B cell (primary cell): ENCODE data around the gene POLR3K.

Experiments
- EZH2 ChIP-seq: IDR thresholded peaks from 2 replicates; pipeline ENCODE4 v1.6.1; 2012; ENCODE audit warnings: borderline replicate concordance, low read depth, mild to moderate bottlenecking, moderate library complexity, low read length; ENCODE audit not compliant: insufficient read depth, poor library complexity, severe bottlenecking
- TF ChIP-seq, protein P1 (sequence below): fragments of 200-600 bp; IDR thresholded peaks from one replicate; pipeline ENCODE4 v1.8.0; 2022; ENCODE audit warnings: antibody characterized with exemption, mild to moderate bottlenecking

GRCh38 chr16:74747-75334, 21.4 kb upstream of the POLR3K start:
- TF ChIP-seq, protein P1, sequence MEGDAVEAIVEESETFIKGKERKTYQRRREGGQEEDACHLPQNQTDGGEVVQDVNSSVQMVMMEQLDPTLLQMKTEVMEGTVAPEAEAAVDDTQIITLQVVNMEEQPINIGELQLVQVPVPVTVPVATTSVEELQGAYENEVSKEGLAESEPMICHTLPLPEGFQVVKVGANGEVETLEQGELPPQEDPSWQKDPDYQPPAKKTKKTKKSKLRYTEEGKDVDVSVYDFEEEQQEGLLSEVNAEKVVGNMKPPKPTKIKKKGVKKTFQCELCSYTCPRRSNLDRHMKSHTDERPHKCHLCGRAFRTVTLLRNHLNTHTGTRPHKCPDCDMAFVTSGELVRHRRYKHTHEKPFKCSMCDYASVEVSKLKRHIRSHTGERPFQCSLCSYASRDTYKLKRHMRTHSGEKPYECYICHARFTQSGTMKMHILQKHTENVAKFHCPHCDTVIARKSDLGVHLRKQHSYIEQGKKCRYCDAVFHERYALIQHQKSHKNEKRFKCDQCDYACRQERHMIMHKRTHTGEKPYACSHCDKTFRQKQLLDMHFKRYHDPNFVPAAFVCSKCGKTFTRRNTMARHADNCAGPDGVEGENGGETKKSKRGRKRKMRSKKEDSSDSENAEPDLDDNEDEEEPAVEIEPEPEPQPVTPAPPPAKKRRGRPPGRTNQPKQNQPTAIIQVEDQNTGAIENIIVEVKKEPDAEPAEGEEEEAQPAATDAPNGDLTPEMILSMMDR: no peak
- TF ChIP-seq EZH2: no peak
